HTERT RPE-1 (cell line): ENCODE data around the gene OBSCN.
"Not testable (repeated sequence)": the region's sequence is repeated elsewhere in the genome, so short reads cannot be mapped to it uniquely, and the experiment has no call there.

Source experiments
- in situ Hi-C: fragments of 300-500 bp; cut with MboI; formaldehyde crosslinking; loops from 4 replicates; pipeline ENCODE4 v1.14.3; 2020; ENCODE audit warnings: low sequenced_read_pairs

The OBSCN gene

DNA sequence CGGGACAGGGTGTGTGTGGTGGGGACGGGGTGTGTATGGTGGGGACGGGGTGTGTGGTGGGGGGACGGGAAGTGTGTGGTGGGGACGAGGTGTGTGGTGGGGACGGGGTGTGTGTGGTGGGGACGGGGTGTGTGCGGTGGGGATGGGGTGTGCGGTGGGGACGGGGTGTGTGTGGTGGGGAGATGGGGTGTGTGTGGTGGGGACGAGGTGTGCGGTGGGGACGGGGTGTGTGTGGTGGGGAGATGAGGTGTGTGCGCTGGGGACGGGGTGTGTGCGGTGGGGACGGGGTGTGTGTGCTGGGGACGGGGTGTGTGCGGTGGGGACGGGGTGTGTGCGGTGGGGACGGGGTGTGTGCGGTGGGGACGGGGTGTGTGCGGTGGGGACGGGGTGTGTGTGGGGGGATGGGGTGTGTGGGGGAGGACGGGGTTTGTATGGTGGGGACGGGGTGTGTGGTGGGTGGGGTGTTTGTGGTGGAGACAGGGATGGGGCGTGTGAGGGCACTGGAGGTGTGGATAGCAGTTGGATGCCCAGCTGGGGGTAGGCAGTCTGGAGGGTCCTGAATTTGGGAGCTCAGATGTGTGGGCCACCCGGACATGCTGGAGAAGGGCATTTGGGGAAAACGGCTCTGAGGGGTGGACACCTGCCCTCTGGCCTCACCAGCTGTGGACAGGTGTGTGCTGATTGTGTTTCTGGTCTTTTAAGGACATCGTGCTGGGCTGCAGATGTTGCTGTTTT is 25.4 kb upstream of the OBSCN start:
- in situ Hi-C loops, result no loop called here

DNA sequence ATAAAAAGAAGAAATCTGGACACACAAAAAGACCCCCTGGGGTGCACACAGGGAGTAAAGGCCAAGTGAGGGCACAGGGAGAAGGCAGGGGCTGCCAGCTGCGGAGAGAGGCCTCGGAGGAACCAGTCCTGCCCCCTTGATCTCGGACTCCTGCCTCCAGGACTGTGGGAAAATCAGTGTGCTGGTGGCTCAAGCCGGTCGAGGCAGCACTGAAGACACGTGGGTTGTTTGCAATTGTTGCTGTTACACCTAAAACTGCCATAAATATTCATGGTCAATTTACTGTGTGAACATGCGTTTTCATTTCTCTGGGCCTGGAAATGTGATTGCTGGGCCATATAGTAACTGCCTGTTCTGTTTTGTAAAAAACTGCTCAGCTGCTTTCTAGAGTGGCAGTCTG is 23.7 kb upstream of the OBSCN start:
- in situ Hi-C loops, result no loop called here

DNA sequence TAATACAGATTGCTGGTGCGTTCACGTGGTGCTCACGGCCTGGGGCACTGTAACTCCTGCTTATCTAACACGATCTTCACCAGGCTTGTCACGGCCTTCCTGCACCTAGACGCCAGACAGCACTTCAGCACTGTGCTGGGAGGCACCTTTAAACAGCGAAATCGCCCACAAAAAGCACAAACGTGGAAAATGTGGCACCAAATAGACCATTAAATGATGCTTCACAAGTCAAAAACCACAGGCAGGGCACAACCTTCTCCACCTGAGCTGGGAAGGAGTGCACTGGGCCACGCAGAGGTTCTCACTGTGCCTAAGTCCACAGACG is 22.2 kb upstream of the OBSCN start:
- in situ Hi-C loops, result no loop called here

DNA sequence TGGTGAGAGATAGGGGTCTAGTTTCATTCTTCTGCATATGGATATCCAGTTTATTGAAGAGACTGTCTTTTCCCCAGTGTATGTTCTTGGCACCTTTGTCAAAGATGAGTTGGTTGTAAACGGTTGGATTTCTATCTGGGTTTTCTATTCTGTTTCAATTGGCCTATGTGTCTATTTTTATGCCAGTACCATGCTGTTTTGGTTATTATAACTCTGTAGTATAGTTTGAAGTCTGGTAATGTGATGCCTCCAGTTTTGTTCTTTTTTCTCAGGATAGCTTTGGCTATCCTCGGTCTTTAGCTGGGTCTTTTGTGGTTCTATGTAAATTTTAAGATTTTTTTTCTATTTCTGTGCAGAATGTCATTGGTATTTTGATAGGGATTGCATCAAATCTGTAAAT is 19.6 kb upstream of the OBSCN start:
- in situ Hi-C loops, result not testable (repeated sequence)

DNA sequence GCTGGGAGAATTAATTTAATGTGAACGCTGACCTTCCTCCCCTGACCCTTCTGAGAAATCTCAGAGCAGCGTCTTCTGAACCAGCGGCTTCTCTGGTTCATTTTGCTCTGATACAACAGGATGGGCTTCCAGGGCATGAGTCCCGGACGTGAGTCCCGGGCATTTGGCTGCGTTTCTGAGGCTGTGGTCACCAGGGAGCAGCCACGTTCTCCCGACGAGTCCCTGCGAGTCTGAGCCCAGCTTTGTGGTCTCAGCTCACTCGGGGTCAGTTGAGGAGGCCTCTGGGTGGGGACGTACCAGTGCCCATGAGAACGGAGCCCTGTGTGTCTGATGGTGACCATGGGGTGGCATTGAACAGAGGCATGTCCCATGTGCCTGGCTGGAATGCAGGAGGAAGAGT is 17.7 kb upstream of the OBSCN start:
- in situ Hi-C loops, result no loop called here

DNA sequence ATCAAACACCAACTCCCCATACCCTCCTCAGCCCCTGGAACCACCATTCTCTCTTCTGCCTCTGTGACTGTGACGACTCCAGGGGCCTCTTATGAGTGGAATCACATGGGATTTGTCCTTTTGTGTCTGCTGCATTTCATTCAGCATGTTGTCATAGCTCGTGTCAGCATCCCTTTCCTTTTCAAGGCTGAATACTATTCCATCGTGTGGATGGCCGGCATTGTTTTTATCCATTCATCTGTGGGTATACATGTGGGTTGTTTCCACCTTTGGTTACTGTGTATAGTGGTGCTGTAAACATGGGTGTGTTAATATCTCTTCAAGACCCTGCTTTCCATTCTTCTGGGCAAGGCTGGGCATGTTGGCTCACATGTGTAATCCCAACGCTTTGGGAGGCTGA is 17.1 kb upstream of the OBSCN start:
- in situ Hi-C loops, result no loop called here

DNA sequence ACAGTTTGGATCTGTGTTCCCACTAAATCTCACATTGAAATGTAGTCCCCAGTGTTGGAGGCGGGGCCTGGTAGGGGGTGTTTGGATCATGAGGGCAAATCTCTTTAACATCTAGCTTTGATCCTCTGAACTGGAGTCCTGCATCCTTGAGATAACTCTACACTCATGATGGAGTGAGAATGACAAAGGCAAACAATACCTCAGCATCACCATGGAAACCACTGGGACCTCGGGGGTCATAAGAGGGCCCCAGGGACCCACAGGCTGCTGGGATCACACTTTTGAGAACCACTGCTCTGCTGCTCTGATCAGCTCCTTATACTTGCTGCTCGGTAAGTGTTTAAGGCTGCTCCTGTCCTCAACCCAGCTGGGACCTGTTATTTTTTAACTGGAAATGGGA is 13.4 kb upstream of the OBSCN start:
- in situ Hi-C loops, result no loop called here

DNA sequence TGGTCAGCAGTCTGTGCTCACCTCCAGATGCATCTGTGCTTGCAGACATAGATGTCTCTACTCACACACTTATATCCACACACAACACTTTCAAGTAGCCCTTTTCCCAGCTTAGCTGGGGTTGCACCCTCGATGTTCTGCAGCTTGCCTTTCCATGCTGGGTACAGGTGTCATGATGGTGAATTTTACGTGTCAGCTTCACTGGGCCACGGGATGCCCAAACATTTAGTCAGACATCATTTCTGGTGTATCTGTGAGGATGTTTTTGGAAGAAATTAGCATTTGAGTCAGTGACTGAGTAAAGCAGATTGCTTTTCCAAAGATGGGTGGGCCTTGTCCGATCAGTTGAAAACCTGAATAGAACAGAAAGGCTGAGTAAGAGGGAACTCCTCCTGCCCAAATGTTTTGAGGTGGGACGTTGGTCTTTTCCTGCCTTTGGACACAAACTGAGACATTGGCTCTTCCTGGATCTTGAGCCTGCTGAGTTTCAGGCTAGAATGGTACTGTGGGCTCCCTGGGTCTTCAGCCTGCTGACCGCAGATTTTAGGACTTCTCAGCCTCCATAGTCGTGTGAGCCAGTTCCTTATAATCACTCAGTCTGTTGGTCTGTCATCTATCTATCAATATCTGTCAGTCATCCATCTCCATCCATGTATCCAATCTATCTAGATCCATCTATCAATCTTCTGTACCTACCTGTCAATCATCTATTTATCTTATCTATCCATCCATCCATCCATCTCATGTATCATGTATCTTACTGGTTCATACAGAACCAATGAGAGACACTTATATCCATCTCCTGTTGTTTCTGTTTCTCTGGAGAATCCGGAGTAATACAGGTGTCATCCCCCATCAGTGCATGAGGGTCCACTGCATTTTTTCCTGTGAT is 12.7 kb upstream of the OBSCN start:
- in situ Hi-C loops, result no loop called here

DNA sequence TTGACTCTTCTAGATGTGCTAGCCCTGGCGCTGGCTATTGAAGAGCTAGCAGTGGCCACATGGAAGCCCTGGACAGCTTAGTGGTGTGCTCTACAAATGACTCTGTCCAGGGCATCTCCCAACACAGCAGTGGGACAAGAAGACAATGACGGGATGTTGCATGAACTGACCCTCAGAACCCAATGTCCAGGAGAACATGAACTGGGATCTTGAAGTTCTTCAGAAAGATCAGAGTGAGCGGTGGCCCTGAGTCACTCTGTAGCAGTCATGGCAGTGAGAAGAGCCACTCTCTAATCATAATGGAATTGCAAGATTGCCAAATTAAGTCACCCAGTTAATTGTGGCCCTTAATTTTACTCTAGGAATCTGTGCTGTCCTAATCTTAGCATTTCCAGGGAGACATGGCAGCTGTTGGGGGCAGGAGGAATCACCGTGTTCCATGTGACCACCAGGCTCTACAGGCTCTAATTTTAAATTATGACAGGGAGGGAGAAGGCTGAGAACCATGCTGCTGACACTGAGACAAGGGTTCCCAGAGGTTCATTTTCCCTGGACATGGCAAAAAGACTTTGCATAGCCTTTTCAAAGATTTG is 10.2 kb upstream of the OBSCN start:
- in situ Hi-C loops, result no loop called here

DNA sequence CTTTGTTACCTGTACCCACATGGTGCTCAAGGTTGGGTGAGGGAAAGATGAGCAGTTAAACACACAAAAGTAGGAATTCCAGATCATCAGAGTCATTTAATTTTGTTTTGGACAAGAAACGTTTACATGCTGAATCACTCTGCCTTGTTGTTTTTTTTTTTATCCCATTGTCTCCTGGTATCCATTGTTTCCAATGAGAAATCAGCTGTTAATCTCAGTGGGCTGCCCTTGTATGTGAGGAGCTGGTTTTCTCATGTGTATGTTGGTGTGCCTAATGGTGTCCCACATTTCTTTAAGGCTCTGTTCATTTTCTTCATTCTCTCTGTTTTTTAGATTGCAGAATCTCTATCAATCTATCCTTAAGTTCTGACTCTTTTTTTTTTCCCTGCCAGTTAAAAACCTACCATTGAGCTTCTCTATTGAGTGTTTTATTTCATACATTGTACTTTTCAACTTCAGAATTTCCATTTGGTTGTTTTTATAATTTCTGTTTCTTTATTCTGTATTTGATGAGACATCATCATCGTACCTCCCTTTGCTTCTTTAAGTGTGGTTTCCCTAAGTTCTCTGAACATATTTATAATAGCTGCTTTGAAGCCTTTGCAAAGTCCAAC is 8.8 kb upstream of the OBSCN start:
- in situ Hi-C loops, result no loop called here

DNA sequence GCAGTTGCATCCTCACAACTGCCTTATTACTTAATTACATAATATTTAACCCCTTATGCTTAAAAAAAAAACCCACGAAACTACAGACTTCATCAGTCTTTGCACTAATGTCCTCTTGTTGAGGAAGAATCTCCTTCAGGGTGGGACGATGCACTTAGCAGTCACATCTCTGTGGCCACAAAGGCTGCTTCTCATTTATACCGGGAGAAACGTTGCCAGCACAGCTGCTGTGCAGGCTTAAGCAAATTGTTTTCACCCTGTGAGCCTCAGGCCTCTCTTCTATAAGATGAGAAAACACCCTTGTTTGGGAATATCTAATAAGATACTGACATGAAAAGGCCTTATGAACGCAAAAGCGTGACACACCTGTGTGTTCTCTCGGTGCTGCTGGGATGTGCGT is 2.9 kb upstream of the OBSCN start:
- in situ Hi-C loops, result no loop called here

DNA sequence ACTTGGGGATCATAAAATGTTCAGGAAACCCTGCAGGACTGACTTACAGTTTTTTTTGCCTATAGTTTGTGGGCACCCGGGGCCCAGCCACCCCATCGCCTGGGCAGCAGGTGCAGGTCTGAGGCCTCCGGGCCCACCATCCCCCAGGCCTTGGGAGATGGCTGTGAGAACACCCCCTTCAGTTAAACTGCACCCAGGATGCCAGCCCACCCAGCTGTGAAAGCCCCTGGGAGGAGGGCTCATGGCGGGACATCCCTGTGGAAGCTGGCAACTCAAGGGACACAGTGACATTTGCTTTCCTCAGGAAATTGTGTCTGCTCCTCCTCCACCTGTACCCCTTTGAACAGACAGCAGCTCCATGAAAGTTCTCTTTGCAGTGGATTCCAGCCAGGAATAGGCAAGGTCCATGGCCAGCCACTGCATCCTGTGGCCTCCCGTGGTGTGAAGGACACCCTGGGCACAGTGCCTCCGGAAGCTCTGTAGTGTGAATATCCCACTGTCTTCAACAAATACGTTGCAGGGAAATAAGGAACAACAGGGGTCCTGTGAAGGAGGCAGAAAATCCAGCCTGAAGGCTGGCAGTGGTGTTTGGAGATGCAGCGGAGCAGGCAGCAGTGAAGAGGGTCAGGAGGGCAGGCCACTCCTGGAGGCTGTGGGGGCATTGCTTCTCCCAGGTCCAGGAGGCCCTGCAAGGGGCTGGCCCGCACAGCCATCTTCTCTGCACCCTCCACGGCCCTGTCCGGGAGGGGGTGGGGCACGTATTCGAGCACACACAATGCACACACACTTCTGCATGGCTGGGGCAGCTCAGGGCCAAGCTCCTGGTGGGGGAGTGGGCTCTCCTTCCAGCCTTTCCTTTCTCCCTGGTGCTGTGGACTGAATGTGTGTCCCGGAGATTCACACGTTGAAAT is 2.1 kb upstream of the OBSCN start:
- in situ Hi-C loops, result no loop called here

DNA sequence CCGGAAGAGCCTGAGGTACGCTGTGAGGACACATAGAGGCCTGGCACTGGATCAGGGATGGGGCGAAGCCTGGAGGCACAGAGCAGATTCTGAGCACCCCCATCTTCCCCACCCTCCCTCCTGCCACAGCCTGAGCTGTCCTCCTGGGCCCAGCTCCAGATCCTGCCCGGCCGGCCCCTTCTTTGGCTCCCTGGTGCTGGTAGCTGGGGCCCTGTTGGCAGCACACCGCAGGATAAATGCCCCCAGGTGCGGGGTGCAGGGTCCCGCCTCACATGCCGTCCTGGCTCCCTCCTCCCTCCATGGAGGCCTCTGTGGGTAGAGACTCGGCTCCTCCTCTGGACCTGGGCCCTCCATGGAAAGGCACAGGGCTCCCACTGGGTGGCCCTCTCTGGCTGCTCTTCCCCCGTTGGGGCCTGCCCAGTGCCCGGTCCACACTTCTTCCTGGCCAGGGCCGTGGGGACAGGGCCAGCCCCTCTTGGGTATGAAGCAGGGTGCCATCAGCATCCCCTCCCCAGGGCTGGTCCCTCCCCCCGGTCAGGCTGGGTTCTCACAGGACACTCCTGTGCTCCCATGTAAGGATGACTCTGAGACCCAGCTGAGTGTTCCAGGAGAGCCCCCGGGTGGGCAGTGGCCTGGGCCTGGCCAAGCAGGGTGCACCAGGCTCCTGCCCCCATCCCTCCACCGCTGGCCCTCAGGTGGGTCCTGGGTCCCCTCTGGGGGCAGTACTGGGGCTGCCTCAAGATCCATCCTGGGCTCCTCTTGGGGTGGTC is 1.1 kb upstream of the OBSCN start:
- in situ Hi-C loops, result no loop called here

DNA sequence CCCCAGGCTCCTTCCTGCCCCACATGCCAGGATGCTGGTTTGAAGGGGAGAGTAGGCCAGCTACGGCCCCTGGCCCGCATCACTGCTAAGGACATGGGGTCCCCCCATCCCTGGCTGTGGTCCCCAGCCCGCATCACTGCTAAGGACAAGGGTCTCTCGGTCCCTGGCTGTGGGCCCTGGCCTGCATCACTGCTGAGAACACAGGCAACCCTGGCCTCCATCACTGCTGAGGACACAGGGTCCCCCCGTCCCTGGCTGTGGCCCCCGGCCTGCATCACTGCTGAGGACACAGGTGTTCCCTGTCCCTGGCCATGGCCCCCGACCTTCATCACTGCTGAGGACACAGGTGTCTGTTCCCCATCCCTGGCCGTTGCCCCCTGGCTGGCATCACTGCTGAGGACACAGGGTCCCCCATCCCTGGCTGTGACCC is 448 bp upstream of the OBSCN start:
- in situ Hi-C loops, result no loop called here

DNA sequence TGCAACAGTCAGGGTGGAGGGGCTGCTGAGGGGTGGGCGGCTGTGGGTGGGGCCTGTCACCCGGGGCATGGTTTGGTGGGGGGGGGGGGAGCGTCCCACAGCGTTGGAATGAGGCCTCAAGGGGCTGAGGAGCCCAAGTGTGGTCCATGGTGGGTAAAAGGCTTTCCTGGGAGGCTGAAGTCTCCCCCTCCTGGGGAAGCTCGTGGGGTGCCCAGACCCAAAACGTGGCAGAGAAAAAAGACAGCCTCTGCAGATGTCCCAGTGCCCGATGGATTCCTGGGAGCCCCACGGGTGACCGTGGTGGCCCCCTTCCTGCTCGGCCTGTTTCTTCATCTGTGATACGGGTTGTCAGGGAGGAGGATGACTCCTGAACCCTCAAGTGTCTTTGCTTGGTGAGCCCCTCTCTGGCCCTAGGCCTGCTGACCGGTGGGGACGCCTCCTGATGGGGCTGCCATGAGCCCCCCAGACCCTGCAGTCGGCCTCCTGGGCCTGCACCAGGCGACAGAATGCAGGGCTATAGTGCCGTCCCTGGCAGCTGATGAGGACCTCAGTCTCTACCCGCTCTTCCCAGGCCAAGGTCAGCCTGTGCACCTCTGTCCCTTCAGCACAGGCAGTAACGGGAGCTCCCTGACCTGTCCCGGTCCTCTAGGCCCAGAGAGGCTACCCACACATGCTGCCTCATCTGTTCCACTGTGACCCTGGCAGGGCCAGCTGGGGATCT is 1.1 kb downstream of the OBSCN start:
- in situ Hi-C loops, result no loop called here

DNA sequence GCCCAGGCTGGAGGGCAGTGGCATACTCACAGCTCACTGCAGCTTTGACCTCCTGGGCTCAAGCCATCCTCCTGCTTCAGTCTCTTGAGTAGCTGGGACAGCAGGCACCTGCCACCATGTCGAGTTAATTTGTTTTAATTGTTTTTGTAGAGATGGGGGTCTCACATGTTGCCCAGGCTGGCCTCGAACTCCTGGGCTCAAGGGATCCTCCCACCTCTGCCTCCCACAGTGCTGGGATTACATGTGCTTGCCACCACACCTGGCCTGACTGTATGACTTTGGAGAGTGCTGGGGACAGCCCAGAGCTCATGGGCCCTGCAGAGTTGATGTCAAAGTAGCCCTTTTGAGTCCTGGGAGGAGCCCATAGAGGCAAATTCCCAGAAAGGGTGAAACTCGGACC is 1.8 kb downstream of the OBSCN start:
- in situ Hi-C loops, result no loop called here

DNA sequence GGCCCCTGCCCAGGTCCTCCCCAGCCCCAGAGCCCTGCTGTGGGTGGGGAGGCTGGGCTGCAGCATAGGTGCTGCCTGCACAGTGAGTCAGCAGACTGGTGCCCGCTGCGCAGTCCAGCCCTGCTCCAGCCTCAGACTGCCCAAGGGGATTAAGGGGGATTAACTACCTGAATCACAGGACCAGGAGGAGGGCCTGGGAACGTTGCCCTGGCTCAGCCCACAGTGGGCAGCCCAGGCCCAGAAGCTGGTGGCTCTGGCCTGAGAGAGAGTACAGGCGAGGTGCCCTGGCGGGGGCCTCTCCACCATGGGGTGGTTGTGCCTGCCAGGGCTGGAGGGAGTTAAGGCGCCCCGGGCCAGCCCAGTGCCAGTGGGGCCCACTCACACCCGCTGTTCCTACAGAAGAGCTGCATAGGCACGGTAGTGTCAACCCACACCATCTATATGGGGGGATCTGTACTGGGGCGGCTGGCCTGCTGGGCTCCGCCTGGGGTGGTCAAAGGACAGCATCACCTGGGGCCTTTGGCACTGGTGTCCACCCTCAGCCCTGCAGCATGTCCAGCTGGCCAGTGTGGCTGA is 2.3 kb downstream of the OBSCN start:
- in situ Hi-C loops, result no loop called here

DNA sequence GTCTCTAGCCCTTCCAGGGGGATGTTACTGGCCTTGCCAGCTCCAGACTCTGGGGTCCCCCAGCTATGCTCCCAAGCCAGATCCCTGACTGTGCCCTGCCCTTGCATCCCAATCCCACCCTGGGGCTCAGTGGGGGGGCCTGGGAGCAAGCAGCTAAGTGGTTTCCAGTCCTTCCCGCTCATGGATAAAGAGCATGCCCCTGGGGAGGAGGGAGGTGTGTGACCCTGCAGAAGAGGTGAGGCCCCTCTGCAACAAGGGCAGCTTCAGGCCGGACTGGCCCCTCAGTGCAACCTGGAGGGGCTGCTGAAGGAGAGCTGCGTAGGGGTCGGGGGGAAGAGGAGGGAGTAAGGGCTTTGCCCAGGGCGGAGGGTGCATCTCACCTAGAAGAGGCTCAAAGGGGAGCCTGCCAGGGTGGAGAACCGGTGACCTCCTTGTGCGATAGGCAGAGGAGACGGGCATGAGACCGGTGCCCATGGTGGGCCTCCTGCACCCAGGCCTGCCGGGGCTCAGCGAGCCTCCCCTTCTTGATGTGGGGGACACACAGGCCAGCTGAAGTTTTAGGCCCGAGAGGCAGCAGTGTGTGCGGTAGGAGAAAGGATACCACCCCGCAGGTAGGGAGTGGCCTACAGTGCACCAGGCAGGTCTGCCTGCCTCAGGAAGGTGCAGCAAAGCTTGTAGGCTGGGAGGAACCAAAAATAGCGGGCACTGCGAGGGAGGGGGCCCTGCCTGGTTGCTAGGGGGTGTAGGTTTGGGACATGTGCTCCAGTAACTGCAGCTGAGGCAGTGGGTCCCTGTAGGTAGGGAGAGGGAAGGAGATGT is 3.1 kb downstream of the OBSCN start:
- in situ Hi-C loops, result no loop called here
